HG03159 (cell line): ENCODE results near the gene FNDC3A.
"Not testable (repeated sequence)": the region's sequence is repeated elsewhere in the genome, so short reads cannot be mapped to it uniquely, and the experiment has no call there.

ENCODE experiments used
- ATAC-seq: cut with Tn5 transposase; IDR thresholded peaks from one replicate; pipeline ENCODE4 v1.9.1; 2021; ENCODE audit warnings: mild to moderate bottlenecking, moderate library complexity; ENCODE audit not compliant: unreplicated experiment

The FNDC3A gene

DNA sequence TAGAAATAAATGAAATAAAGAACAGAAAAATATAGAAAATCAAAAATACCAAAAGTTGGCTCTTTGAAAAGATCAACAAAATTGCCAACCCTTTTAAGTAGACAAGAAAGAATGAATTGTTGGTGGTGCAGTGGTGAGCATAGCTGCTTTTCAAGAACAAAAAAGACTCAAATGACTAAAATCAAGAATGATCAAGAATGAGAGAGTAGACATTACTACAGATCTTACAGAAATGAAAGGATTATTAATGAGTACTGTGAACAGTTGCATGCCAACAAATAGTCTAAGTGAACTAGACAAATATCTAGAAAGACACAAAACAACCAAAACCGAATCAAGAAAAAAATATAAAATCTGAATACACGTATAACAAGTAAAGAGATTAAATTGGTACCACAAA lies 53.9 kb downstream of the FNDC3A start:
- no peak for ATAC-seq

DNA sequence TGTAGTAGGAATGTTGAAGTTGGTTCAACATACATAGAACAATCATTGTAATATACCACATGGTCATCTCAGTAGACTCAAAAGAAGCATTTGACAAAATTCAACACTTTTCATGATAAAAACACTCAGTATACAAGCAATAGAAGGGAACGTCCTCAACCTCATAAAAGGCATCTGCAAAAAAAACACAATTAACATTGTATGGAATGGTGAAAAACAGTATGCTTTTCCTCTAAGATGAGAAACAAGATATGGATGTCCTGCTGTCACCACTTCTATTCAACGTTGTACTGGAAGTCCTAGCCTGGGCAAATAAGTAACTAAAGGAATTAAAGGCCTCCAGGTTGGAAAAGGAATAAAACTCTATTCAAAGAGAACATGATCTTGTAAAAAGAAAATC lies 54.5 kb downstream of the FNDC3A start:
- no peak for ATAC-seq

DNA sequence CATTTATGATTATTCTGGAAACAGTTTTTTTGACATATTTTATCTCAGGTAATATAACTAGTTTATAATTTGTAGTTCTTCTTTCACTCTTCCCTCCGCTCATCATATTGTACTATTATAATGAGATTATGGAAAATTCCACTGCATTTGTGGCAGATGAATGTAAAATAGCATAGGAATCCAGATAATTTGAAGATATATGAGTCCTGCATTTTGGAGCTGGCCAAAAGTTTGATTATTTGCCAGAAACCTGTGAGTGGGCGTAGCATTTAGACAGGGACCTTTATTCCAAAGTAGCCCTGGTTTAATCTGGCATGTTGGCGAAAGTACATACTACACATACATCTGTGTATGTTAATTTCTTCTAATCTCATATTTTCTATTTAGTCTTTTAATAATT lies 65.2 kb downstream of the FNDC3A start:
- no peak for ATAC-seq

- no peak for ATAC-seq
Observed at GRCh38 chr13:49042476-49042875, 66.8 kb downstream of the FNDC3A start.

- ATAC-seq, result no peak
Observed at GRCh38 chr13:49044008-49044407, 68.3 kb downstream of the FNDC3A start.

GRCh38 chr13:49044836-49045235 lies 69.1 kb downstream of the FNDC3A start:
- no peak for ATAC-seq

- ATAC-seq, result no peak
Observed at GRCh38 chr13:49046002-49046401, 70.3 kb downstream of the FNDC3A start.

DNA sequence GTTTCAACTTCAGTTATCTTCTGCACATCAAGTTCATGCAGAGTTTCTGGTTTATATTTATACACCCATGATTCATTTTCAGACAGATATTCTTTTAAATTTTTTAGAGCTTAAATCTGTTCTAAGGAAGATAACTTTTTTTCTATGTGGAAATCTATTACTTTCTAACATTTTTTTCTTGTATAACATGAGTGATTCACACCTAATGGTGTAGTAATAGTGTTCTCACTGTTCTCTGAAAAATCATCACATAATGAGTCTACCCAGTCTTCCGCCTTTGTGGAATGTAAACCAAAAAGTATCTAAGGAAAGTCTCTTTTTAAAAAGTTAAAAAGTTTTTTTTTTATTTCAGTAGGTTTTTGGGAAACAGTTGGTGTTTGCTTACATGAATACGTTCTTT lies 70.8 kb downstream of the FNDC3A start:
- no peak for ATAC-seq

GRCh38 chr13:49052813-49053212 lies 77.1 kb downstream of the FNDC3A start:
- no peak for ATAC-seq

- ATAC-seq, result no peak
Observed at GRCh38 chr13:49053215-49053614, 77.5 kb downstream of the FNDC3A start.

GRCh38 chr13:49053906-49054305 lies 78.2 kb downstream of the FNDC3A start:
- no peak for ATAC-seq

- ATAC-seq, result no peak
Observed at GRCh38 chr13:49055021-49055420, 79.3 kb downstream of the FNDC3A start.

DNA sequence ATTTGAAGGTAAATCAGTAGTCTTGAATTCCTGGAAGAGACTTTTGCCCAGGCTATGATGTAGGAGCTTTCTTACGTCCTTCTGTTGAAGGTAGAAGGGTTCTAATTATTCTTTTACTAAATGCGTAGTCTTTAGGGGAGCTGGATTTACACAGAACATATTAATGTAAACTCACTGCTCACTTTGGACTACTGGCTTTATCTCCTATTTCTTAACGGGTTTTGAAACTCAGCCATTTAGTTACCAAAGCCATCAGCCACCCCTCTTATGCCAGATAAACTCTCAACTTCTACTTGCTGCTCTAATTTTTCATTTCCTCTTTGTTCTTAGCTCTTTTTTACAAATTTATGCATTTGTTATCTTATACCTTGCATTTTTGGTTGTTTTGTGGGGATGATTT lies 81.5 kb downstream of the FNDC3A start:
- no peak for ATAC-seq

GRCh38 chr13:49058761-49059160 lies 83.0 kb downstream of the FNDC3A start:
- ATAC-seq, result no peak

GRCh38 chr13:49060678-49061387 lies 85.1 kb downstream of the FNDC3A start:
- ATAC-seq, result no peak

DNA sequence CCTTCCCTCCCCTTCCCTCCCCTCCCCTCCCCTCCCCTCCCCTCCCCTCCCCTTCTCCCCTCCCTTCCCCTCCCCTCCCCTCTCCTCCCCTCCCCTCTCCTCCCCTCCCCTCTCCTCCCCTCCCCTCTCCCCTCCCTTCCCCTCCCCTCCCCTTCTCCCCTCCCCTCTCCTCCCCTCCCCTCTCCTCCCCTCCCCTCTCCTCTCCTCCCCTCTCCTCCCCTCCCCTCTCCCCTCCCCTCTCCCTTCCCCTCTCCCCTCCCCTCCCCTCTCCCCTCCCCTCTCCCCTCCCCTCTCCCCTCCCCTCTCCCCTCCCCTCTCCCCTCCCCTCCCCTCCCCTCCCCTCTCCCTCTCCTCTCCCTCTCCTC lies 85.7 kb downstream of the FNDC3A start:
- ATAC-seq, result not testable (repeated sequence)

DNA sequence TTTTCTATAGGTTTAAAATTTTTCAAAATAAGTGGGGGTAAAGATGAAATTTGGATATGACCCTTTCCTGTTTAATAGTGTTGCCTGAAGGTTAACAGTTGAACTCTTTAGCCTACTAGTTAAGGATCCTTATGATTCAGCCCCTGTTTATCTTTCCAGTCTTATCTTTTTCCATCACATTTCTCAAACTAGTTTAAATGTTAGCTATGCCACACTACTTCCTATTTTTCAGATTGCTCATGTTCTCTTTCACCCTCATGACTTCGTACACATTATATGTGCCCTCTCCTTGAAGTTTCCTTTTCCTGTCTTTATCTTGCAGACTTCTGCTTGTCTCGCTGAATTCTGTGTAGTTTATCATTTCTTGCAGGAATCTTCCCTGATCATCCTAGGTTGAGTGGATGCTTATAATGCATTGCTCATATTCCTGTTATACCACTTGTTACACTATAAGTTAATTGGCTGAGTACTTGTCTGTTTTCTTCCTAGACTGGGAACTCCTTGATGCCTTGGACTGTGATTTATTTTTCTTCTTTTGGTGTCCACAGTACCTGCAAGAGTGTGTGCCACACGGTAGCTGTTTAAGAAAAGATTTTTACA lies 86.7 kb downstream of the FNDC3A start:
- ATAC-seq, result no peak

DNA sequence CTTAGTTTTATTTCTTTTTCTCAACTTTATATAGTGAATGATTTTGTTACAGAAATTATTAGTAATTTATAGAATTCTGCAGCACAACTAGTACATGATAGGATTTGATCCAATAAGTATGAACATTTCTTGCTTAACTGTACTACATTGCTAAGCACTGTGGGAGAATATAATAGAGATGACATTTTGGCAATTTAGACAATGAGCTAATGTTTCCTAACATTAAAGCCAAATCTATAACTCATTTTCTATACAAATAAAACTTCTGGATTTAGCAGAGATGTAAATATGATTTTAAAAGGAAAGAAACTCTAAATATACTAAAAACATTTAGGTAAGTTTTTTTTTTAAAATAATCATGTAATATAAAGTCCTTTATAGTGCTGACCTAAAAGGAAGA lies 87.3 kb downstream of the FNDC3A start:
- no peak for ATAC-seq

DNA sequence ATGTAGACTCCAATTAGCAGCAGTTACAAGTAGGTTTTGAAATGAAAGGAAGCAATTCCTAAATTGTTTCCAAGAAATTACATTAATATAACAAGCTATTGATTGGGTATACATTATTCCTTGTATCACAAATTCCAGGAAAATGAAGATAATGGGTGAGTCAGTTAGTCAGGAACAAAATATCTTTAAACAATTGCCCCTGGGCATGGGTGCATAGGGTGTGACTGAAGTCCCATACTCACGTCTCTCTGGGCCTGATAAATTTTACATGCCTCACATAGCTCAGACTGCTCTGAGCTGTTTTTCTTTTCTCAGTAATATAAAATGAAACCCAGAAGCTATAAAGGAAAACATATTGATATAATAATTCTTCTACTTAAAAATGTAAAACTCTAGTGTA lies 87.8 kb downstream of the FNDC3A start:
- no peak for ATAC-seq

DNA sequence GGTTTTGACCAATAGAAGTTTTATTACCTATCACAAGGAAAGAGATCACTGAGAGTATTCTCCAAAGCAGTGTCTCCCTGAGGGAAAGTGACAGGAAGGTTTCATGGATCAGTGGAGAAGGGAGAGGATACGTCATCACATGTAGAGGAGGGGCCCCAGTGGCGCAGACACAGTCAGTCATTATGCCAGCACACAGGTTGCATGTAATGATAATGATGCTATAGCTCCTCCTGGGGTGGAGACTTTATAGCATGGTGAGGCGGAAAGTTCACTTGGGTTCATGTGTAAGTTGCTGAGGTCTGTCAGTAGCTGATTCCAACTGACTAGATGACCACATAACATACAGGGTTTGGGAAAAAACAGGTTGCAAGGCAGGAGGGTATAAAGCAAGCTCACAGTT lies 88.8 kb downstream of the FNDC3A start:
- no peak for ATAC-seq

GRCh38 chr13:49066856-49067255 lies 91.1 kb downstream of the FNDC3A start:
- ATAC-seq, result no peak

DNA sequence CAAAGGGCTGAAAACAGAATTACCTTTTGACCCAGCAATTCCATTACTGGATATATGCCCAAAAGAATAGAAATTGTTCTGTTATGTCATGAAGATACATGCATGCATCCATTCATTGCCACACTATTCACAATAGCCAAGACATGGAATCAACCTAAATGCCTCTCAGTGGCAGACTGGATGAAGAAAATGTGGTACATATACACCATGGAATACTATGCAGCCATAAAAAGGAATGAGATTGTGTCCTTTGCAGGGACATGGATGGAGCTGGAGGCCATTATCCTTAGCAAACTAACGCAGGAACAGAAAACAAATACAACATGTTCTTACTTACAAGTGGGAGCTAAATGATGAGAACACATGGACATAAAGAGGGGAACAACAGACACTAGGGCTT lies 92.8 kb downstream of the FNDC3A start:
- not testable (repeated sequence) for ATAC-seq

- not testable (repeated sequence) for ATAC-seq
Observed at GRCh38 chr13:49070021-49070420, 94.3 kb downstream of the FNDC3A start.
